Measurements from ENCODE around the gene TBC1D22A.

DNA sequence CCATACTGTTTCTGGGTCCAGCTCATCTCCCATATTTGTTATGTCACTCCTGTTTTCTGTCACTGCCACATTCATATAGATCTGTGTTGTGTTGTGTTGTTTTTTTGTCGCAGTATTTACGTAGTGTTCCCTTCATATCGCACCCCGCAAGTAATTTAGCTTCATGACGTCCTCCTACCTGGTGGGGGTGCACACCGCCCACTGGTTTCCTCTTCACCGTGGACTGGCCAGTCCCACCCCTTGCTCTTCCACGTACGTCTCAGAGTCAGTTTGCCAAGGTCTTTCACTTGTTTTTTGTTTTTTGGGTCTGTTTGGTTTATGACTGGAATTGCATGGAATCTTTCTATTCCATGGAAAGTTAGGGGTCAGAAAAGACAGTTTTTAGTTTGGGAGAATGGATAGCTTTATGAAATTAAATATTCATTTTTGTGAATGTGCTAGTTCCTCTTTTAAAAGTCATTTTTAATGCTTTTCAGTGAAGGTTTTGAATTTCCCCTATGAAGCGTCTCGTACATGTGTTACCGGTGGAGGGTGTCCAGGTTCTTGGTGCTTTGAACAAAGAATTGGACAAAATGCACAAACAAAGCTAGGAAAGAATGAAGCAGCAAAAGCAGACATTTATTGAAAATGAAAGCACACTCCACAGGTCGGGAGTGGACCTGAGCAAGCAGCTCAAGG, 134.3 kb downstream of the TBC1D22A start:
- TF ChIP-seq POLR2AphosphoS5 (IDR thresholded peaks at IDR 0.05) (no peak), EP300 (IDR thresholded peaks at IDR 0.05) (no peak)

Data from upper lobe of left lung (tissue), 4 donors.